Measurements from ENCODE around the gene USP13.

Gene USP13

DNA sequence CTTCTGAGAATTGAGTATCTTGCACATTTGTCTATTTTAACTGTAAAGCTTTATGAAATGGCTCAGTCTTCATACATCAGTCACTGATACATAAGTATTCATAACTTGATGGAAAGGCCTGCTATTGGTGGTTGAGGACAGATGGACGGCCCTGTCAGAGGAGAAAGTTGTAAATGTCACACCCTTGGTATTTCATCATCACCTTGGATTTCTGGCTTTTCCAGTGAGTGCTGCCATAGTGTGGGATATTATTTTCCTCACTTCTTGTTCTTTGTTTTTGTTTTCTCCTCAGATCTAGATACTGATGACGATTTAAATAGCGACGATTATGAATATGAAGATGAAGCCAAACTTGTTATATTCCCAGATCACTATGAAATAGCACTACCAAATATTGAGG lies 47.9 kb downstream of the USP13 start:
- no peak for DNase-seq

DNA sequence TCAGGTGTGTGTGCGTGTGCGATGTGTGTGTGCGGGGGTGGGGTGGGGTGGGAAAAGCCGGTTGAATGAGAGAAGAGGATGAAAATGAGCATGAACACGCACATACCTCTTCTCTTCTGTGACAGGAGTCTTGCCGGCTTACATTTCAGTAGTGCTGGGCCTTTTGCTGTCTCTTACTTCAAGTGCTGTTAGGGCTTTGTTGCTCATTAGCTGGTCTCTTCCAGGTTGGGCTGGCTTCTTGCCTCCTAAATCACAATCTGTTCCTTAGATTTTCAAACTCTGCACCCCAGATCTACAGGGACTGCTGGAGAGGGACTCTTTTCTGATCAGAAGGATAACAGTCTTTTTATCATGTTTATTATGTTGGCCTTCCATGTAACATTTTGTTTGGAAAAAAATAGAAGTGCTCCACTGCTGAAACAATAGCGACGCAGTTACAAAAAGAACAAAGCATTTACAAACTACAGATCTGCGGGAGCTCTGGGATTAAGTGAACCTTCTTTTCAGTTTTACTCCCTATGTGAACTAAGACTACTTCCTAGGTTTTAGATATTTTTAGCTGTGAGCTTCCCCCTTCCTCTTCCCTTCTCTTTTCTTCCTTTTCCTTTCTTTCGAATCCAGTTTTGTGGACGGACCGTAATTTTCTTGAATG lies 48.5 kb downstream of the USP13 start:
- DNase-seq: no peak

GRCh38 chr3:179702271-179702947 lies 49.6 kb downstream of the USP13 start:
- no peak for DNase-seq

- DNase-seq: no peak
Observed at GRCh38 chr3:179703816-179704215, 51.0 kb downstream of the USP13 start.

DNA sequence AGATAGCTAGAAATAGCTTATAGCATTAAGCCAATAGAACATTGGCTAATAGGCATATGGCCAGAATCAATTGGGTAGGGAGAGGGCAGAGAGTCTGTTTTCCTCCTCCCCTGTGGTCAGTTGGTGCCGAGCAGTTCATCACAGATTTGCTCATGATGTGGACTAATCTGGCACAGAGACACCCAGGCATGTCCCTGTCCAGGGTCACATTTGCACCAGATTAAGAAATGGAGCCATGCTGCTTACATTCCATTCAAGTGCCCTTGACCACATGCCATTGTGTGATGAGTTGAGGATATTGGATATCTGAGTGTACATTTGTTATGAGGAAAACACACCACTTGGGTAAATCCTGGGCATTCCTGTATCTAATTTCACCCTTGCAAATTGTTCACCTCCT lies 53.4 kb downstream of the USP13 start:
- DNase-seq: no peak

GRCh38 chr3:179710079-179710478 lies 57.2 kb downstream of the USP13 start:
- DNase-seq: no peak

DNA sequence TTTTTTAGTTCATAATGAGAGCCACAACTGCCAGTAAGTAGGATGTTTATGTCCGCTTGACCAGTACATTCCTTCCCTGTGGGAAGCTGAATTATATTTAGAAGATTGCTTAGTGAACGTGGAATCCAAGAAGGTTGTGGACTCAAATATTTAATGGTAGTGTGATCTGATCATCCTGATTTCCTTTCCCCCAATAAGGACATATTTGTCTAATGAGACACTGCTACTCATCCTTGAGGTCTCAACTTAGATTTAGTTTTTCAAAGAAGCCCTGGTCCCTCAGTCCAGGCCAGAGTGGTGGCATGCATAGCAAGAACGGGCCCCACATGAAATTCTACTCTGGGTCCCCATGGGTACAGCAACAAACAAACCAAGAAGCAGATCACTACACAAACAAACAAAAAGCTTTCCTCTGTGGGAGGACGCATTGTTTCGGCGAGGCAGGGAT lies 60.8 kb downstream of the USP13 start:
- DNase-seq: no peak

DNA sequence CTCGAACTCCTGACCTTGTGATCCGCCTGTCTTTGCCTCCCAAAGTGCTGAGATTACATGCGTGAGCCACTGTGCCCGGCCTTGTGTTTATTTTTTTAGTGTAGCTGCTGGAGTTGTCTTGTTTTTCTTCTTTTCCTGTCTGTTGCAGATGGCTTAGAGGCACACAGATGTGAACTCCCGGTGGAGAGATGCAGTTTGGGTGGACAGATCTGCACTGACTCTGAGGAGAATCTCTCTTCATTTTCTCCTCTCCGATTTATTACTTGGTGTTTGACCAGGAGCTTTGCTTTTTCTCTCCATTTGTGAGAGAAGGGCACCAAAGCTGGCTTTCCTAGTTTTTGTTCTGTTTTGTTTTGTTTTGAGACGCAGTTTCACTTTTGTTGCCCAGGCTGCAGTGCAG lies 62.7 kb downstream of the USP13 start:
- DNase-seq: no peak

DNA sequence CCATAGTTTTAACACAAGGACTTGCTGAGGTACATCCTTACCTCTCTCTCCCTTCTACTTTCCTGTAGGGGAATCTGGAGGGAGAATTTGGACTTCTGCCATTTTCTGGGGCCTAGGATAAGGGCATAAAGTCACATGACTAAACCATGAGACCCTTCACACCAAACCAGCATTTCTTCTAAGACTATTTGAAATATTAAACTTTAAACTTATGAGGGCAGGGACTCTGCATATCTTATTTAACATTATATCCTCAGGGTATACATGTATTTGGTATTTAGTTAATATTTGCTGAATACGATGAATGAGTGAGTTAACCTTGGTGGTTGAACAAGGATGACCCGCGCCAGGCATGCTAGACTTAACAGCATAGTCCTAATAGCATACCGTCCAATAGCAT lies 63.4 kb downstream of the USP13 start:
- no peak for DNase-seq

GRCh38 chr3:179716811-179717210 lies 64.0 kb downstream of the USP13 start:
- DNase-seq: no peak

- DNase-seq: no peak
Observed at GRCh38 chr3:179717219-179717618, 64.4 kb downstream of the USP13 start.

GRCh38 chr3:179719048-179719734 lies 66.4 kb downstream of the USP13 start:
- no peak for DNase-seq

DNA sequence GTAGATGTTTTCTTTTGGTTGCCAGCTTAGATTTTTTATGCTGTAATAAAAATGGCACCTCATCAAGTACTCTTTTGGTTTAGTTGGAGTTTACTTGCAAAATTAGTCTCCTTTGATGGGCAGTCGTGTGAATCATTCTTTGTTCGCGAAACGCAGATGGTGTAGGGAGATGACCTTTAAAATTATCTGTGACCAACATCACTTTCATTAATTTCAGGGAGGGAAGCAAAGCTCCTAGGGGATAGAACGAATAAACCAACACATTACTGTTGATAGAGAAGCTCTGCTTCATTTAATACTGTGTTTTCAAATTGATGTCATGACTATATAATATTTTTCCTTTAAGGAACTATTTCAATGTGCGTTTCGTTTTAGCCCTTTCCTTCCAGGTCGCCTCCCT lies 67.4 kb downstream of the USP13 start:
- DNase-seq: no peak

DNA sequence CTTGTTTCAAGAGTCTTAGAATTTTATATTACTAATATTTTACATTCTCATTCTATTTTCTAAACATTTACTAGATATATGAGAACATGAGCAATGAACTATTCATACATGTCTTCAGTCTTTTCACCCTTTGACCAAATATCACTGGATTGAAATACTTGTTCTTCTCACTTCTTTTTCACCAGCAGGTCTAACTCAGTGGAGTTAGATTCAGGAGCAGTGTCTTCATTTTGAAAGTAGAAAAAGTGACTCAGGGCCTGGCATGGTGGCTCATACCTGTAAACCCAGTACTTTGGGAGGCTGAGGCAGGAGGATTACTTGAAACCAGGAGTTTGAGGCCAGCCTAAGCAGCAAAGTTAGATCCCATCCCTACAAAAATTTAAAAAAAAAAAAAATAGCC lies 70.8 kb downstream of the USP13 start:
- no peak for DNase-seq

- peak; percentile 89 for DNase-seq
Observed at GRCh38 chr3:179726075-179726699, 73.3 kb downstream of the USP13 start.

- peak; percentile 99 for DNase-seq
Observed at GRCh38 chr3:179729086-179729485, 76.2 kb downstream of the USP13 start.

DNA sequence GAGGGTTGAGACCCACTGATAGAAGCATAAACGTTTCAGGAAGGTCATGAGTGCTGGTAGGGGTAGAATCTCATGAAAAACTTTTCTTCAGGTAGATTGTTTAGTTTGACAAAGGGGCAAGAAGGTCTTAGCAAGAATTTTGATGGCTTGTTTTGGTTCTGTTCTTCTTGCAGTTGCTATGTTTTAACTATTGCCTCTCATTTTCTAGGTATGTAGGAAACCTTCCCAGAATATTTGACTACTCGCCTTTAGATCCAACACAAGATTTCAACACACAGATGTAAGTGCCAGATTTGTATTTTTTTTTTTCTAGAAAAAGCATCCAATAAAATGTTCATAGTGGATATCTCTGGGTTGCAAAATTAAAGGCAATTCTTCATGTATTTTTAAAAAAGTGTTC lies 77.1 kb downstream of the USP13 start:
- DNase-seq: no peak

GRCh38 chr3:179730506-179730905 lies 77.7 kb downstream of the USP13 start:
- DNase-seq: no peak

GRCh38 chr3:179731544-179731943 lies 78.7 kb downstream of the USP13 start:
- DNase-seq: no peak

DNA sequence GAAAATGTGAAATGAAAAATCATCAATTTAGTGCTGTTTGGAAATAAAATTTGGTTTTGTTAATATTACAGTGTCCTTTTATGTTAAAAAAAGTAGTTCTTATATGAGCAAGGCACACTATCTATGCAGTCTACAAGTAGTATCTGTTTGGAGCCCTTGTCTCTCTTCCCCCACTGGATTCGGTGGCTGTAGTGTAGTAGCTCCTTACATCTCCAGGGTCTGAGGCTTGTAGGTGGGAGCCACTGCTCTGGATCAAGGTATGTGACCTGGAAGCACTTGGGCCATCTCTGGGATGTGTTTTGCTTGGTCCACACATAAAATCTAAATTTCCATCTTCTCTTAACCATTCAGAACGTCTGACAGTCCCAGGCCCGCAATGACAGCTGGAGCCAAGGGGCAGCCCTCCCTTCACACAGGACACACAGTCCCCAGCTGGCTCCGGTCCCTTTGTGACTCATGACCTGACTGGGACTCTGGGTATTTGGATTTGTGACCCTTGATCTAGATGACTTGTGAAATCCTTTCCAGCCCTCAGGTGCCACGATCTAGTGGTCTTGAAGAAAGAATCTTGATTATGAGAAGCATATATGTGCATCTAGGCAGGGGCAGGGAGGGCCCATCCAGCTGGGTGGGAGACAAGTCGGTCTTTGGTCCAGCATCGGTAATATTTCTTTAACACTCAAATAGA lies 80.0 kb downstream of the USP13 start:
- DNase-seq: peak; percentile 37

- no peak for DNase-seq
Observed at GRCh38 chr3:179733797-179734196, 81.0 kb downstream of the USP13 start.

DNA sequence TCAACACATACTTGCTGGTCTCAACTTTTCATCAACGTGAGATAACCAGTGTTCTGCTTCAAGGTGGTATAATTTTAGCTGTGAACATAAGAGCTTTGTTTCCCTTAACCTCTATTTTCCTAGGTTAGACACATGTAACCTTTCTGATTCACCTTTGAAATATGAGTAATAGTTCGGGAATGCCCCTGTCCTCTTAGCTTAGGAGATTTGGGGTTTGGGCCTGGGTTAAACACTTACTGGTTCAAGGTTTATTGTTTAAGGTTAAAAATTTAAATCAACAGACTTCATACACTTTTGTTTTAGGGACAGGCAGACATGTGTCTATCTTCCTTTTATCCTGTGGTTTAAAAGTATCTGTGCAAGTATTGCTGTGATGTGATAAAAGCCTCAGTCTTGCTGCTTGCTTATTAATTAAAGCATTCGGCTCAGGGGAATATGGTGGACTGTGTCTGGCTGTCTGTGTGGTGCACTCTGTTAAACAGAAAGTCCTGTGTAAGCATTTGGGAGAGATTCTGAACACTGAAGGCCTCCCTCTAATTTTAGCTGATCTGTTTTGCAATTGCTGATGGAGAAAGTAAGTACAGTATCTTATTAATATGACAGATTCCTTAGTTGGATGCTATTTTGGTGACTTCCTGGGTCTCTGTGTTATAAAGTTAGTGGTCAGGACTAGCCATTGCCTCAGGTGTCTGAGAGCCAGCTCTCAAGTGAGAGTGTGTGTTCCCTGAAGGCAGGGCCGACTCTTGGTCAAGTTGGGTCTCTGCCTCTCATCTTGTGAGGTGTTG lies 81.8 kb downstream of the USP13 start:
- DNase-seq: no peak
